Astrocyte (in vitro differentiated cells and primary cell): Measurements from ENCODE around the gene GPSM3.

Experiments
- CTCF ChIP-seq: IDR thresholded peaks from 2 replicates; pipeline ENCODE4 v1.5.1; 2011; ENCODE audit warnings: low read depth, mild to moderate bottlenecking, inconsistent platforms, low read length, moderate library complexity; ENCODE audit not compliant: insufficient read depth
- EZH2 ChIP-seq: IDR thresholded peaks from 2 replicates; pipeline ENCODE4 v1.6.1; 2012; ENCODE audit warnings: mild to moderate bottlenecking, low read length, inconsistent platforms; ENCODE audit not compliant: insufficient read depth

- TF ChIP-seq CTCF (no peak), EZH2 (no peak)
Measured at GRCh38 chr6:32167154-32167760, 25.2 kb downstream of the GPSM3 start.
